ENCODE measurements around the gene KDF1. TPM values are rescaled to one million over a fixed set of nuclear protein-coding genes. Genes with fewer than 3 reads are reported as not detected.

Gene KDF1
- total and polyA plus RNA-seq, 8 donors: 2.9 to 21.6 (median 14.0) TPM

DNA sequence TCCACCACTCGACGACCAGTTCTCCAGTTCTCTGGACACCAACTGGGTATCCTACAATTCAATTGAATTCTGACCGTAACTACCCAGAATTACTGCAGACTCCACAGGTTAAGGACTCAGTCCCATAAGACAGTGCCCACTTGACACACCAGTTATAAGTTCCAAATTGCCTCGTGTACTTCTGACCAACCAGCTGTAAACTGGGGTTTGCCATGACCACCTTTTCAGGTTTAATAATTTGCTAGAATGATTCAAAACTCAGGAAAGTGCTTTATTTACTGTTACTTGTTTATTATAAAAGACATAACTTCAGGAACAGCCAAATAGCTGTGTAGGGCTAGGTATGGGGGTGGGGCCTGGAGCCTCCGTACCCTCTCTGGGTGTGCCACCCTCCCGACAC, 23.4 kb downstream of the KDF1 start:
- Histone ChIP-seq H3K4me3 (no peak overlapping the region), H3K9me3 (no peaks in the 10 kb centered on the region), H3K36me3 (peaks cover 39 to 91% (median 74%) of the 10 kb centered on the region in 4 donors)

DNA sequence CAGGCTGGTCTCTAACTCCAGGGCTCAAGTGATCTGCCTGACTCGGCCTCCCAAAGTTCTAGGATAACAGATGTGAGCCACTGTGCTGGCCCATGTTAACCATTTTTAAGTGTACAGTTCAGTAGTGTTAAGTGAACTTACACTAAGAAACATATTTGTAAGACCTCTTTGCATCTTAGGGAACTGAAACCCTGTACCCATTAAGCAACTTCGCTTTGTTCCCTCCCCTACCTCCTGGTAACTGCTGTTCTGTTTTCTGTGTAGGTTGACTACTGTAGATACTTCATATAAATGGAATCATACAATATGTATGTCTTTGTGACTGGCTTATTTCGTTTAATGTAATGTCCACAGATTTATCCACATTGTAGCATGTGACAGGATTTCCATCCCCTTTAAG, 27.7 kb downstream of the KDF1 start:
- Histone ChIP-seq H3K4me1 (no peaks in the 10 kb centered on the region), H3K36me3 (peaks cover 47 to 95% (median 89%) of the 10 kb centered on the region in 4 donors), H3K4me3 (no peak overlapping the region), H3K27me3 (no peaks in the 10 kb centered on the region), H3K9me3 (no peaks in the 10 kb centered on the region), H3K27ac (no peak overlapping the region)
- WGBS, 5 donors: 80 to 89% (median 85%) methylated on average over 3 of the region's 3 CpGs
- no peak for TF ChIP-seq POLR2A (IDR thresholded peaks at IDR 0.05)
- TF ChIP-seq EP300 (IDR thresholded peaks at IDR 0.05): no peak
- TF ChIP-seq, protein P1, sequence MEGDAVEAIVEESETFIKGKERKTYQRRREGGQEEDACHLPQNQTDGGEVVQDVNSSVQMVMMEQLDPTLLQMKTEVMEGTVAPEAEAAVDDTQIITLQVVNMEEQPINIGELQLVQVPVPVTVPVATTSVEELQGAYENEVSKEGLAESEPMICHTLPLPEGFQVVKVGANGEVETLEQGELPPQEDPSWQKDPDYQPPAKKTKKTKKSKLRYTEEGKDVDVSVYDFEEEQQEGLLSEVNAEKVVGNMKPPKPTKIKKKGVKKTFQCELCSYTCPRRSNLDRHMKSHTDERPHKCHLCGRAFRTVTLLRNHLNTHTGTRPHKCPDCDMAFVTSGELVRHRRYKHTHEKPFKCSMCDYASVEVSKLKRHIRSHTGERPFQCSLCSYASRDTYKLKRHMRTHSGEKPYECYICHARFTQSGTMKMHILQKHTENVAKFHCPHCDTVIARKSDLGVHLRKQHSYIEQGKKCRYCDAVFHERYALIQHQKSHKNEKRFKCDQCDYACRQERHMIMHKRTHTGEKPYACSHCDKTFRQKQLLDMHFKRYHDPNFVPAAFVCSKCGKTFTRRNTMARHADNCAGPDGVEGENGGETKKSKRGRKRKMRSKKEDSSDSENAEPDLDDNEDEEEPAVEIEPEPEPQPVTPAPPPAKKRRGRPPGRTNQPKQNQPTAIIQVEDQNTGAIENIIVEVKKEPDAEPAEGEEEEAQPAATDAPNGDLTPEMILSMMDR (IDR thresholded peaks at IDR 0.05): no peak
- intact Hi-C loops (cut with DNase I; ENCODE audit: low total_unique reads): no loop called here
- DNase-seq: no peak

More for the DNA sequence above, 23.4 kb downstream of the KDF1 start:
- 85 to 91% (median 86%) methylated on average over 6 of the region's 6 CpGs for WGBS, 5 donors
- H3K4me1 ChIP-seq: peaks cover 0 to 7% (median 3%) of the 10 kb centered on the region in 4 donors
- DNase-seq: no peak
- no peaks in the 10 kb centered on the region for H3K27me3 ChIP-seq
- no peak overlapping the region for H3K27ac ChIP-seq
- intact Hi-C loops (cut with DNase I; ENCODE audit: low total_unique reads): no loop called here
- TF ChIP-seq, protein P1 (IDR thresholded peaks at IDR 0.05): no peak
- TF ChIP-seq EP300 (IDR thresholded peaks at IDR 0.05) (no peak), POLR2A (IDR thresholded peaks at IDR 0.05) (no peak), POLR2AphosphoS5 (IDR thresholded peaks at IDR 0.05) (no peak)

DNA sequence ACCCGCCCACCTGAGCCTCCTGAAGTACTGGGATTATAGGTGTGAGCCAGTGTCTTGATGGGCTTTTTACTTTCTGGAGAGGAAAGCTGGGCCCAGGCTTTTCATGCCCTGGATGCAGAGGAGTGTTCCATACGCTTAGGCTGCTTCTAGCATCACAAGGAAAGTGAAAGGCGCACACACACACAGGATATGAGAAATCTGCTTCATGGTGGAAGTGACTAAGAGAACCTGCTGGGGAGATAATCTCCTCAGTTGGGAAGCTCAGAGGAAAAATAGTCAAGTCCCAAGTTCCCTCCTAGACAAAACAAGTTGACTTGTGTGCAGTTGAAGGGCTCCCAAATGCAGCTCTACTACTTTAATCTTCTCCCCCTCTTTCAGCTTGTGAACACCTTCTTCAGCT, 36.6 kb downstream of the KDF1 start:
- TF ChIP-seq POLR2AphosphoS5 (IDR thresholded peaks at IDR 0.05) (no peak), EP300 (IDR thresholded peaks at IDR 0.05) (no peak)
- no peaks in the 10 kb centered on the region for H3K27me3 ChIP-seq
- no peaks in the 10 kb centered on the region for H3K9me3 ChIP-seq
- 83 to 93% (median 90%) methylated on average over 3 of the region's 3 CpGs for WGBS, 5 donors
- peak overlapping the region in 2 of 4 donors; percentile 94 to 95 for H3K4me3 ChIP-seq
- H3K4me1 ChIP-seq: peaks cover 16 to 52% (median 31%) of the 10 kb centered on the region in 4 donors
- peak overlapping the region in 3 of 5 donors; percentile 93 to 97 (median 95) for H3K27ac ChIP-seq
- DNase-seq: no peak
- peaks cover 39 to 55% (median 53%) of the 10 kb centered on the region in 4 donors for H3K36me3 ChIP-seq
- intact Hi-C loops (cut with DNase I; ENCODE audit: low total_unique reads): no loop called here

DNA sequence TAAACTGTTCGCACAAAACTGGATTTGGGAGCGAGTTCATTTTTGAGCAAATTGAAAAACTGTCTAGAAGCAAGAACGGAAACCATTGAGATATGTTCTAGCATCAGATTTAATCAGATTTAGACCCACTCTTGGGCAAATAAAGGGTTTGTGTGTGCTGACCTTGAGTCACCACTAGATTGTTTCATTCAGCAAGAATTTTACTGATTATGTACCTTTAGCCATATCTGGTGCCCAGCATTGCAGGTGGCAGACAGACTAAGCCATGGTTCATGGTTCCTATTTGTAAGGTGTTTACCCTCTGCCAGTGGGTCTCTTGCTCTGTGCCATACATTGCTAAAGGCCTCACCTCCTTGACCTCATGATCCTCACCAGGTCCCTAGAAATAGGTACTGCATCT, 37.4 kb downstream of the KDF1 start:
- WGBS, 5 donors: 27 to 61% (median 59%) methylated on average over 3 of the region's 3 CpGs
- Histone ChIP-seq H3K4me1 (peaks cover 16 to 52% (median 31%) of the 10 kb centered on the region in 4 donors), H3K27ac (peak overlapping the region in 4 of 5 donors; percentile 93 to 97 (median 94)), H3K4me3 (peak overlapping the region in 3 of 4 donors; percentile 94 to 99 (median 95)), H3K9me3 (no peaks in the 10 kb centered on the region), H3K36me3 (peaks cover 38 to 48% (median 45%) of the 10 kb centered on the region in 4 donors), H3K27me3 (no peaks in the 10 kb centered on the region)
- no peak for TF ChIP-seq POLR2A (IDR thresholded peaks at IDR 0.05)
- TF ChIP-seq EP300 (IDR thresholded peaks at IDR 0.05): no peak
- TF ChIP-seq, protein P1 (IDR thresholded peaks at IDR 0.05): no peak
- TF ChIP-seq POLR2AphosphoS5 (IDR thresholded peaks at IDR 0.05): no peak
- intact Hi-C loops (cut with DNase I; ENCODE audit: low total_unique reads): no loop called here
- no peak for DNase-seq

DNA sequence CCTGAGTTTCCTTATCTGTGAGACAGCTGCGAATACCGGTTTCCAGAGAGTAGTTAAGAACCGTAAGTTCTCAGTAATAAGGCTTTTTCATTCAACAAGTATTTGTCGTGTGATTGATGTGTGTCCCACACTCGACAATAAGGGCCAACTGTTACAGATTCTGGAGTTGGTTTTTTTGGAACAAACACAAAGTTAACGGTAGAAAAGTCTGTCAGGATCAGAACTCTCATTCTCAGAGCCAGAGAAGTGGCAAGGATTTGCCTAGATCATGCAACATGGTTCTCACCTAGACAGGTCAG, 37.9 kb downstream of the KDF1 start:
- Histone ChIP-seq H3K4me1 (peaks cover 16 to 52% (median 31%) of the 10 kb centered on the region in 4 donors), H3K36me3 (peaks cover 33 to 43% (median 40%) of the 10 kb centered on the region in 4 donors), H3K27ac (peak overlapping the region in 4 of 5 donors; percentile 93 to 97 (median 94)), H3K27me3 (no peaks in the 10 kb centered on the region), H3K9me3 (no peaks in the 10 kb centered on the region), H3K4me3 (peak overlapping the region; percentile 77 to 99 (median 94))
- no peak for TF ChIP-seq POLR2AphosphoS5 (IDR thresholded peaks at IDR 0.05)
- TF ChIP-seq, protein P1 (IDR thresholded peaks at IDR 0.05): no peak
- no peak for TF ChIP-seq EP300 (IDR thresholded peaks at IDR 0.05)
- TF ChIP-seq POLR2A (IDR thresholded peaks at IDR 0.05): no peak
- DNase-seq: no peak
- intact Hi-C loops (cut with DNase I; ENCODE audit: low total_unique reads): no loop called here
- 8 to 32% (median 15%) methylated on average over 6 of the region's 6 CpGs for WGBS, 5 donors

Measured in stomach (tissue), 9 donors.